Smooth muscle cell (in vitro differentiated cells): ENCODE data around the gene NR1D1. TPM values are rescaled to one million over a fixed set of nuclear protein-coding genes. Genes with fewer than 3 reads are reported as not detected.

ENCODE experiments used
- DNase-seq: peaks from one replicate; lab custom pipeline; 2025; ENCODE audit not compliant: unreplicated experiment; lab: John Stamatoyannopoulos, UW
- H2AFZ ChIP-seq: fragments of 200-600 bp; sonication (generic); 2 replicates; pipeline ENCODE4 v1.6.0; 2016; ENCODE audit warnings: antibody characterized with exemption, low read depth, mild to moderate bottlenecking
- H3F3A ChIP-seq: fragments of 200-600 bp; sonication (generic); 2 replicates; pipeline ENCODE4 v1.6.0; 2017; ENCODE audit warnings: antibody characterized with exemption, low read depth
- H3K27ac ChIP-seq: fragments of 200-600 bp; sonication (generic); 2 replicates; pipeline ENCODE4 v1.5.1; 2016; ENCODE audit warnings: low read depth, mild to moderate bottlenecking
- H3K27me3 ChIP-seq: fragments of 200-600 bp; sonication (generic); 2 replicates; pipeline ENCODE4 v1.6.1; 2016; ENCODE audit warnings: low read depth, mild to moderate bottlenecking
- H3K36me3 ChIP-seq: fragments of 200-600 bp; sonication (generic); 2 replicates; pipeline ENCODE4 v1.5.1; 2016; ENCODE audit warnings: low read depth
- H3K4me1 ChIP-seq: fragments of 200-600 bp; sonication (generic); 2 replicates; pipeline ENCODE4 v1.5.1; 2016; ENCODE audit warnings: low read depth
- H3K4me2 ChIP-seq: fragments of 200-600 bp; sonication (generic); 2 replicates; pipeline ENCODE4 v1.6.0; 2016; ENCODE audit warnings: mild to moderate bottlenecking
- H3K4me3 ChIP-seq: fragments of 200-600 bp; sonication (generic); 2 replicates; pipeline ENCODE4 v1.5.1; 2016; ENCODE audit warnings: mild to moderate bottlenecking
- H3K79me2 ChIP-seq: fragments of 200-600 bp; sonication (generic); 2 replicates; pipeline ENCODE4 v1.6.0; 2016; ENCODE audit warnings: low read depth, mild to moderate bottlenecking
- H3K9ac ChIP-seq: fragments of 200-600 bp; sonication (generic); 2 replicates; pipeline ENCODE4 v1.6.0; 2016; ENCODE audit warnings: low read depth
- H3K9me3 ChIP-seq: fragments of 200-600 bp; sonication (generic); replicated peaks from 2 replicates; pipeline ENCODE4 v1.5.1; 2016; ENCODE audit warnings: low read depth
- H4K20me1 ChIP-seq: fragments of 200-600 bp; sonication (generic); 2 replicates; pipeline ENCODE4 v1.6.0; 2016; ENCODE audit warnings: low read depth
- CTCF ChIP-seq: fragments of 200-600 bp; sonication (generic); IDR thresholded peaks from 2 replicates; pipeline ENCODE4 v1.5.1; 2017; ENCODE audit warnings: borderline replicate concordance, mild to moderate bottlenecking, antibody characterized with exemption; ENCODE audit not compliant: insufficient read depth, poor library complexity, severe bottlenecking
- WGBS: methylation state at CpG from one replicate; pipeline ENCODE4 v1.1.7; 2016; ENCODE audit warnings: low lambda C conversion rate; 5-methylcytosine and 5-hydroxymethylcytosine counted together
- polyA plus RNA-seq: library from polyadenylated mRNA; unstranded; fragments of >200 nt; fragmentation: Nextera tagmentation; extraction: Ambion mirVana; gene quantifications from 2 replicates; pipeline ENCODE4 v1.2.1, GENCODE V29; 2016
- total RNA-seq: library from RNA; depleted of rRNA; stranded (reverse); fragments of >200 nt; gene quantifications from 2 replicates; pipeline ENCODE4 v1.2.3, GENCODE V29; 2014

The NR1D1 gene
- total and polyA plus RNA-seq, 2 experiments from 2014 or later = 12.5 to 18.4 TPM

DNA sequence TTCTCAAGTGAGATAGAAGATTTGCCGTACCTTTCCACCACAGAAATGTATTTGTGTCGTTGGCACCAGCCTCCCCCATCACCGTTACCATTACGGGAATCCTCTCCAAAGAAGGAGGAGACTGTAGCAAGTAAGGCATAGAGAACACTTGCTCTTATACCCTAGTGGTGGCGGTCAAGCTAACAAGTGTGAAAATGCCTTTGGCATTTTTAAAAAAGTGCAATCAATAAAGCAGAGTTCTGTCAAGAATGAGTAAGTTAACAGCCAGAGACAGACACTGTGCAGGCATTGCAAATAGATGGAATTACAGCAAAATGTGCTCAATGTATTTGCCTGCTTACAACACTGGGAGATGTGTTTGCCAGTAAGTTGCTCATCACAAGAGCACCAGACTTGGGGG, 29.1 kb upstream of the NR1D1 start:
- Histone ChIP-seq H3K9me3 (no peaks in the 10 kb centered on the region), H3K4me2 (no peak overlapping the region), H3K9ac (no peak overlapping the region), H3F3A (peaks cover 6% of the 10 kb centered on the region), H2AFZ (no peak overlapping the region), H3K27ac (no peak overlapping the region), H3K4me3 (no peak overlapping the region), H3K36me3 (peaks cover 44% of the 10 kb centered on the region), H3K79me2 (peaks cover 82% of the 10 kb centered on the region), H3K4me1 (peaks cover 9% of the 10 kb centered on the region), H3K27me3 (no peaks in the 10 kb centered on the region), H4K20me1 (peaks cover 45% of the 10 kb centered on the region)
- TF ChIP-seq CTCF = no peak
- no peak for DNase-seq
- 96% methylated on average over 5 of the region's 5 CpGs for WGBS

DNA sequence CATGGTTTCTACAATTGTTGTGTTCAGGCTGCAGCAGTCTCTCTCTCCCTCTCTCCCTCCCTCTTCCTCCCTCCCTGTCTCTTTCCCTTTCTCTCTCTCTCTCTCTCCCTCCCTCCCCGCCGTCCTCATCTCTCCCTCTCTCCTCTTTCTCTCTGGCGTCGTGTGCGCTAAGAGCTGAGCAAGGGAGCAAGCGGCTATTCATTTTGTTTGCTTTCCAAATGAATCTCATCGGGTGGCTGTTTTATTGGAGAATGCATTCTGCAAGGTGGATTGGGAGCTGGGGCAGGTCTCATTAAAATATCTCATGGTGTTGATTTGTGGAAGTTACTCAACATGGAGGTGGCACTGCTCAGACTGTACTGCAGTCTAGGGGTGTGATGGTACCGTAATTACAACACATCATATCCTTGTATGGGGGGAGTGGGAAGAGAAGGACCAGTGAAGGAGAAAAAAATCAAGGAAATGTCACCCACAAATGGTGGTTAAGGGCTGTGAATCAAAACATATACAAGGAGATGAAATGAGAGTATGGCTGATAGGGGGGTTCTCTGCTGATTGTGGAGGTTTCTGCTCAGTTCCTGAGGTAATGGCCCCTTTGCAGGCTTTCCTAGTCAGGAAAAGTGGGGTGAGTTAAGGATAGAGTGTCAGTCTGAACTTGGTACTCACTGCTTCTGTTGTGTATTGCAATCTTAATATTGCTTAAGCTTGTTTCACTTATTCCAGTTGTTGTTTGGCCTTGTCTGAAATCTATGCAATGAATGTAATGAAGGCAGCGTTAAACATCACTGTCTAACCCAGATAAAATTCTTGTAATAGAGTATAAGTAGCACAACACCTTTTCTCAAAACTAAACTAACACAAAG, 24.1 kb upstream of the NR1D1 start:
- H3K27me3 ChIP-seq = no peaks in the 10 kb centered on the region

GRCh38 chr17:40123811-40124114, 23.4 kb upstream of the NR1D1 start:
- WGBS = 2% methylated on average over 2 of the region's 2 CpGs
- no peaks in the 10 kb centered on the region for H3K27me3 ChIP-seq
- H3F3A ChIP-seq = peaks cover 7% of the 10 kb centered on the region
- H3K27ac ChIP-seq = peak overlapping the region; percentile 91
- peaks cover 78% of the 10 kb centered on the region for H3K79me2 ChIP-seq
- peak overlapping the region; percentile 94 for H3K9ac ChIP-seq
- H3K4me1 ChIP-seq = peaks cover 15% of the 10 kb centered on the region
- TF ChIP-seq CTCF = no peak
- peaks cover 2% of the 10 kb centered on the region for H3K36me3 ChIP-seq
- no peaks in the 10 kb centered on the region for H3K9me3 ChIP-seq
- H2AFZ ChIP-seq = no peak overlapping the region
- H4K20me1 ChIP-seq = peaks cover 49% of the 10 kb centered on the region
- DNase-seq = no peak
- peak overlapping the region; percentile 97 for H3K4me2 ChIP-seq
- H3K4me3 ChIP-seq = peak overlapping the region; percentile 100

More for the DNA sequence above, 24.1 kb upstream of the NR1D1 start:
- Histone ChIP-seq H3K79me2 (peaks cover 84% of the 10 kb centered on the region), H3K36me3 (peaks cover 9% of the 10 kb centered on the region), H3K27ac (peak overlapping the region; percentile 32), H4K20me1 (peaks cover 52% of the 10 kb centered on the region), H3K9ac (peak overlapping the region; percentile 94), H2AFZ (no peak overlapping the region), H3K4me2 (peak overlapping the region; percentile 97), H3F3A (peaks cover 10% of the 10 kb centered on the region), H3K9me3 (no peaks in the 10 kb centered on the region), H3K4me3 (peak overlapping the region; percentile 100), H3K4me1 (peaks cover 15% of the 10 kb centered on the region)
- WGBS = 12% methylated on average over 9 of the region's 9 CpGs
- no peak for TF ChIP-seq CTCF
- DNase-seq = no peak
